ENCODE results near the gene ALDH1A2. TPM values are rescaled to one million over a fixed set of nuclear protein-coding genes. Genes with fewer than 3 reads are reported as not detected.

Gene ALDH1A2
- total RNA-seq, 1 donor from 2014 or later, result 22.1 TPM

DNA sequence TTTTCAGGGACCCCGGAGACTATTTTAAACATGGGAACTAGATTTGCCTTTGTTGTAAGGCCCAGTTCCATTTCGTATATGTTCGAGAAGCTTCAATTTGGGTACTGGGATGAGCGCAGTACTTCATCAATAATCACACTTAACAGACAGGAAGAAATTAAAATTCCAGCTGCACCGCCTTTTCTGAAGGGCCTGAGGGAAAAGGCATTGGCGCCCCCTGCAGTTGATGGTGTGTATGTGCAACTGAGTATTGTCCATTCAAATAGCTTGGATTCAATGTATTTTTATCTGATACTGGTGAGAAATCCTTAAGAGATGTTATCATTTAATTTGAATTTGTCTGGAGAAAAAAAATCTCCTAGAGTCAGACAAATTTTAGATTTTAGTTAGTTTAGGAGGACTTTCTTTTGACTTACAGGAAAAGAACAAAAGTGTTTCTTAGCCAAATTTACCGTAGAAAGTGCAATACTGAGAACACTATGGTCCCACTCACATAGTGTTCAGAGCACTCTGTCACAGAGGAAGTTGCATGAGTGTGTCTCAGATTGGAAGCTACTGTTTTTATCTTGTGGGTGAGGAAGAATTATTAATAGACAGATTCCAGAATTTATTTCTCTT, 5.4 kb upstream of the ALDH1A2 start:
- Histone ChIP-seq H3K9me3 (no peaks in the 10 kb centered on the region), H3K4me3 (no peak overlapping the region), H3K4me1 (peaks cover 9% of the 10 kb centered on the region), H3K27ac (no peak overlapping the region), H3K27me3 (no peaks in the 10 kb centered on the region), H3K36me3 (no peaks in the 10 kb centered on the region)
- TF ChIP-seq CTCF (IDR thresholded peaks at IDR 0.05) (peak; percentile 70 to 89 (median 80)), POLR2AphosphoS5 (IDR thresholded peaks at IDR 0.05; ENCODE audit: insufficient read depth in 1 of 2, low read depth in 1 of 2) (no peak), POLR2A (IDR thresholded peaks at IDR 0.05) (no peak)
- intact Hi-C loops (cut with DNase I), result no loop called here
- no peak for DNase-seq (ENCODE audit: extremely low spot score in 2 of 2)

DNA sequence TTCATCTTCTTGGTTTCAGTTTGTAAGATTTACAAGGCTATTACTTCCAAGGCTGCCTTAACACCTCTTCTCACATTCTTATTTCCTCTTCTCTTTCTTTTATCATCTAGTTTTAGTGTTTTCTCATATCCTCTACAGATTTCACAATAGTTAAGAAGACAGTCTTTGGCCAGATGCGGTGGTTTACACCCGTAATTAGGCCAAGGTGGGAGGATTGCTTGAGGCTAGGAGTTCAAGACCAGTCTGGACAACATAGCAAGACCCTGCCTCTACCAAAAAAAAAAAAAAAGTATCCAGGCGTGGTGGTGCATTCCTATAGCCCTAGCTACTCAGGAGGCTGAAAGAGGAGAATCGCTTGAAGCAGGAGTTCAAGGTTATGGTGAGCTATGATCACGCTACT, 3.5 kb upstream of the ALDH1A2 start:
- H3K9me3 ChIP-seq, result no peaks in the 10 kb centered on the region
- H3K4me3 ChIP-seq, result no peak overlapping the region
- H3K27me3 ChIP-seq, result no peaks in the 10 kb centered on the region
- no peak overlapping the region for H3K27ac ChIP-seq
- intact Hi-C loops (cut with DNase I), result loop anchor here (5.0 kb wide), 1 partner anchor 202 kb away; no protein-coding TSS in a partner anchor
- TF ChIP-seq CTCF (IDR thresholded peaks at IDR 0.05), result no peak
- no peak for TF ChIP-seq POLR2A (IDR thresholded peaks at IDR 0.05)
- no peak for TF ChIP-seq POLR2AphosphoS5 (IDR thresholded peaks at IDR 0.05; ENCODE audit: insufficient read depth in 1 of 2, low read depth in 1 of 2)
- H3K4me1 ChIP-seq, result peaks cover 18% of the 10 kb centered on the region
- no peaks in the 10 kb centered on the region for H3K36me3 ChIP-seq
- DNase-seq (ENCODE audit: extremely low spot score in 2 of 2), result no peak

GRCh38 chr15:58066042-58066867, 744 bp upstream of the ALDH1A2 start:
- intact Hi-C loops (cut with DNase I), result loop anchor here (5.0 kb wide), 1 partner anchor 199 kb away; no protein-coding TSS in a partner anchor
- peak; percentile 35 to 82 (median 80) for TF ChIP-seq CTCF (IDR thresholded peaks at IDR 0.05)
- TF ChIP-seq POLR2AphosphoS5 (IDR thresholded peaks at IDR 0.05; ENCODE audit: insufficient read depth in 1 of 2, low read depth in 1 of 2), result peak in 1 of 2 donors; percentile 62
- no peak for TF ChIP-seq POLR2A (IDR thresholded peaks at IDR 0.05)
- Histone ChIP-seq H3K4me1 (peaks cover 18% of the 10 kb centered on the region), H3K36me3 (no peaks in the 10 kb centered on the region), H3K9me3 (no peaks in the 10 kb centered on the region), H3K27me3 (no peaks in the 10 kb centered on the region), H3K27ac (peak overlapping the region; percentile 81), H3K4me3 (peak overlapping the region; percentile 53 to 66)
- DNase-seq (ENCODE audit: extremely low spot score in 2 of 2), result no peak

GRCh38 chr15:58064980-58065444, 499 bp downstream of the ALDH1A2 start:
- Histone ChIP-seq H3K27me3 (no peaks in the 10 kb centered on the region), H3K4me3 (peak overlapping the region; percentile 53 to 66), H3K36me3 (no peaks in the 10 kb centered on the region), H3K27ac (peak overlapping the region; percentile 81), H3K9me3 (no peaks in the 10 kb centered on the region), H3K4me1 (peaks cover 18% of the 10 kb centered on the region)
- intact Hi-C loops (cut with DNase I), result loop anchor here (5.0 kb wide), 1 partner anchor 198 kb away; no protein-coding TSS in a partner anchor
- no peak for DNase-seq (ENCODE audit: extremely low spot score in 2 of 2)
- peak in 1 of 2 donors; percentile 47 for TF ChIP-seq POLR2AphosphoS5 (IDR thresholded peaks at IDR 0.05; ENCODE audit: insufficient read depth in 1 of 2, low read depth in 1 of 2)
- no peak for TF ChIP-seq CTCF (IDR thresholded peaks at IDR 0.05)
